IMR-90 (cell line): ENCODE measurements around the gene ZBTB33. TPM values are rescaled to one million over a fixed set of nuclear protein-coding genes. Genes with fewer than 3 reads are reported as not detected.

Experiments used
- ATAC-seq: fragments of 200-7000 bp; cut with Tn5 transposase; 2 replicates; pipeline ENCODE4 v1.9.1; 2020; ENCODE audit warnings: low read depth, mild to moderate bottlenecking, moderate library complexity
- BruUV-seq: library from RNA; stranded (reverse); fragments of 400-500 nt; replicated peaks from 2 replicates; lab custom pipeline; 2021; lab: Mats Ljungman, UMichigan
- CTCF ChIA-PET: fragments of 300-600 bp; formaldehyde crosslinking; extraction: SDS; loops from one replicate; lab custom pipeline; 2021; ENCODE audit warnings: antibody characterized with exemption; lab: Yijun Ruan, JAX
- POLR2A ChIA-PET: fragments of 300-600 bp; sonication (Branson Sonifier 250); formaldehyde crosslinking; loops from one replicate; lab custom pipeline; 2022; ENCODE audit warnings: antibody characterized with exemption; ENCODE audit not compliant: unreplicated experiment; lab: Charles Lee
- DNase-seq: peaks from one replicate; pipeline ENCODE4 v3.0.0; 2013
- H2AFZ ChIP-seq: replicated peaks from 2 replicates; pipeline ENCODE3; 2013; ENCODE audit warnings: low read length, mild to moderate bottlenecking; ENCODE audit not compliant: poor library complexity
- H2AK5ac ChIP-seq: 2 replicates; pipeline ENCODE4 v1.6.1; 2013; ENCODE audit warnings: low read depth, low read length, inconsistent platforms
- H2AK9ac ChIP-seq: replicated peaks from 2 replicates; pipeline ENCODE3; 2013; ENCODE audit warnings: mild to moderate bottlenecking, low read depth, low read length, moderate library complexity; ENCODE audit not compliant: poor library complexity
- H2BK120ac ChIP-seq: 2 replicates; pipeline ENCODE4 v1.6.1; 2013; ENCODE audit warnings: low read depth, low read length, inconsistent platforms
- H2BK15ac ChIP-seq: 3 replicates; pipeline ENCODE4 v1.6.1; 2013; ENCODE audit warnings: low read depth, low read length, inconsistent platforms
- H2BK20ac ChIP-seq: 2 replicates; pipeline ENCODE4 v1.6.1; 2013; ENCODE audit warnings: low read depth, mild to moderate bottlenecking, inconsistent platforms, low read length, moderate library complexity
- H2BK5ac ChIP-seq: 2 replicates; pipeline ENCODE4 v1.6.1; 2013; ENCODE audit warnings: mild to moderate bottlenecking, low read depth, low read length, inconsistent platforms; ENCODE audit not compliant: poor library complexity, severe bottlenecking
- H3K14ac ChIP-seq: replicated peaks from 2 replicates; pipeline ENCODE4 v1.6.1; 2013; ENCODE audit warnings: low read depth, low read length, inconsistent platforms
- H3K18ac ChIP-seq: 2 replicates; pipeline ENCODE4 v1.6.1; 2013; ENCODE audit warnings: low read depth, low read length, control low read depth
- H3K23ac ChIP-seq: 2 replicates; pipeline ENCODE4 v1.6.1; 2013; ENCODE audit warnings: low read depth, low read length, inconsistent platforms
- H3K27ac ChIP-seq: 2 replicates; pipeline ENCODE4 v1.5.1; 2013; ENCODE audit warnings: mild to moderate bottlenecking, control low read depth, low read length; ENCODE audit not compliant: insufficient read depth
- H3K27me3 ChIP-seq: 2 replicates; pipeline ENCODE4 v1.6.1; 2013; ENCODE audit warnings: low read length; ENCODE audit not compliant: control insufficient read depth, insufficient read depth
- H3K36me3 ChIP-seq: 2 replicates; pipeline ENCODE4 v1.6.1; 2013; ENCODE audit warnings: low read length, mixed read lengths; ENCODE audit not compliant: control insufficient read depth, insufficient read depth
- H3K4ac ChIP-seq: 2 replicates; pipeline ENCODE4 v1.6.1; 2013; ENCODE audit warnings: low read depth, low read length, inconsistent platforms
- H3K4me1 ChIP-seq: 2 replicates; pipeline ENCODE4 v1.6.1; 2013; ENCODE audit warnings: low read length, mixed read lengths; ENCODE audit not compliant: control insufficient read depth, insufficient read depth
- H3K4me2 ChIP-seq: 2 replicates; pipeline ENCODE4 v1.6.1; 2013; ENCODE audit warnings: low read depth, mild to moderate bottlenecking, control low read depth, low read length, moderate library complexity
- H3K4me3 ChIP-seq: 2 replicates; pipeline ENCODE4 v1.5.1; 2013; ENCODE audit warnings: low read depth, mild to moderate bottlenecking, control low read depth, low read length, moderate library complexity; ENCODE audit not compliant: insufficient read depth
- H3K56ac ChIP-seq: 2 replicates; pipeline ENCODE4 v1.6.1; 2013; ENCODE audit warnings: low read length, inconsistent platforms; ENCODE audit not compliant: insufficient read depth; ENCODE audit errors: extremely low read depth
- H3K79me1 ChIP-seq, 2 experiments: 2 replicates each; pipeline ENCODE4 v1.6.1; 2013; ENCODE audit warnings: low read length in 2 of 2, inconsistent platforms in 1 of 2, low read depth in 1 of 2
- H3K9ac ChIP-seq: 2 replicates; pipeline ENCODE4 v1.6.1; 2013; ENCODE audit warnings: low read depth, low read length, control low read depth
- H3K9me1 ChIP-seq: 2 replicates; pipeline ENCODE4 v1.6.1; 2013; ENCODE audit warnings: low read length, inconsistent platforms; ENCODE audit not compliant: insufficient read depth
- H3K9me3 ChIP-seq: 2 replicates; pipeline ENCODE4 v1.6.1; 2013; ENCODE audit warnings: low read length; ENCODE audit not compliant: control insufficient read depth, insufficient read depth
- H4K20me1 ChIP-seq: 2 replicates; pipeline ENCODE4 v1.6.1; 2013; ENCODE audit warnings: low read length, inconsistent platforms; ENCODE audit not compliant: insufficient read depth
- H4K5ac ChIP-seq: 2 replicates; pipeline ENCODE4 v1.6.1; 2013; ENCODE audit warnings: mild to moderate bottlenecking, low read depth, low read length, control low read depth
- H4K8ac ChIP-seq, 2 experiments: 2 replicates each; pipeline ENCODE4 v1.6.1; 2013; ENCODE audit warnings: low read depth in 2 of 2, low read length in 2 of 2, control low read depth in 1 of 2, inconsistent platforms in 1 of 2
- H4K91ac ChIP-seq: 2 replicates; pipeline ENCODE4 v1.6.1; 2013; ENCODE audit warnings: low read depth, low read length, inconsistent platforms; ENCODE audit not compliant: insufficient read depth
- BHLHE40 ChIP-seq: fragments of 150-350 bp; IDR thresholded peaks from 2 replicates; pipeline ENCODE4 v1.6.1; 2016; ENCODE audit warnings: mild to moderate bottlenecking, low read depth, low read length
- CEBPB ChIP-seq: IDR thresholded peaks from 2 replicates; pipeline ENCODE4 v1.6.1; 2012; ENCODE audit warnings: low read depth, low read length, improper control_type of control experiment
- CHD1 ChIP-seq: IDR thresholded peaks from 2 replicates; pipeline ENCODE4 v1.6.1; 2012; ENCODE audit warnings: low read depth, low read length, improper control_type of control experiment
- ELK1 ChIP-seq: fragments of 150-350 bp; IDR thresholded peaks from 2 replicates; pipeline ENCODE4 v1.6.1; 2016; ENCODE audit warnings: low read depth, mild to moderate bottlenecking, low read length, moderate library complexity, borderline replicate concordance
- FOS ChIP-seq: fragments of 150-350 bp; IDR thresholded peaks from 2 replicates; pipeline ENCODE4 v1.6.1; 2016; ENCODE audit warnings: low read depth, low read length
- MAFK ChIP-seq: IDR thresholded peaks from 2 replicates; pipeline ENCODE4 v1.6.1; 2012; ENCODE audit warnings: low read depth, low read length, improper control_type of control experiment
- MAZ ChIP-seq: IDR thresholded peaks from 2 replicates; pipeline ENCODE4 v1.6.1; 2012; ENCODE audit warnings: low read depth, mild to moderate bottlenecking, low read length, improper control_type of control experiment, moderate library complexity, borderline replicate concordance
- MXI1 ChIP-seq: IDR thresholded peaks from 2 replicates; pipeline ENCODE4 v1.6.1; 2012; ENCODE audit warnings: low read depth, mild to moderate bottlenecking, low read length, moderate library complexity, borderline replicate concordance
- NFE2L2 ChIP-seq: fragments of 150-350 bp; IDR thresholded peaks from 2 replicates; pipeline ENCODE4 v1.6.1; 2016; ENCODE audit warnings: low read depth, mild to moderate bottlenecking, low read length
- POLR2A ChIP-seq: IDR thresholded peaks from 2 replicates; pipeline ENCODE4 v1.6.1; 2012; ENCODE audit warnings: mild to moderate bottlenecking, low read depth, low read length
- RAD21 ChIP-seq: IDR thresholded peaks from 2 replicates; pipeline ENCODE4 v1.6.1; 2012; ENCODE audit warnings: low read length, improper control_type of control experiment
- RCOR1 ChIP-seq: IDR thresholded peaks from 2 replicates; pipeline ENCODE4 v1.6.1; 2012; ENCODE audit warnings: mild to moderate bottlenecking, low read length, improper control_type of control experiment; ENCODE audit not compliant: insufficient replicate concordance
- RFX5 ChIP-seq: IDR thresholded peaks from 2 replicates; pipeline ENCODE4 v1.8.0; 2012; ENCODE audit warnings: low read depth, mild to moderate bottlenecking, low read length, moderate library complexity
- SMC3 ChIP-seq: fragments of 150-350 bp; IDR thresholded peaks from 2 replicates; pipeline ENCODE4 v1.6.1; 2016; ENCODE audit warnings: low read depth, mild to moderate bottlenecking, antibody characterized with exemption, low read length, moderate library complexity
- USF2 ChIP-seq: fragments of 150-350 bp; IDR thresholded peaks from 2 replicates; pipeline ENCODE4 v1.6.1; 2017; ENCODE audit warnings: mild to moderate bottlenecking, antibody characterized with exemption, low read length, low read depth
- WGBS, 2 experiments: methylation state at CpG; one replicate each; pipeline versions ENCODE4 v1.1.5 to v1.1.7; 2013; ENCODE audit warnings: missing lambda C conversion rate in 2 of 2; ENCODE audit not compliant: insufficient read length in 1 of 2; ENCODE audit errors: extremely low coverage in 2 of 2; 5-methylcytosine and 5-hydroxymethylcytosine counted together
- dilution Hi-C: fragments of 300-500 bp; cut with HindIII; formaldehyde crosslinking; loops from one replicate; pipeline ENCODE4 v1.14.3; 2018; ENCODE audit warnings: low sequenced_read_pairs; ENCODE audit not compliant: unreplicated experiment
- in situ Hi-C: fragments of 300-500 bp; cut with MboI; formaldehyde crosslinking; loops from 3 replicates; pipeline ENCODE4 v1.14.3; 2019; ENCODE audit warnings: low sequenced_read_pairs, inconsistent platforms, mixed read lengths
- intact Hi-C: fragments of 100-400 bp; cut with micrococcal nuclease; formaldehyde crosslinking; loops from 2 replicates; pipeline ENCODE4 v1.10.0; 2022
- polyA plus RNA-seq, 3 experiments: library from polyadenylated mRNA; depleted of rRNA; stranded (reverse); fragments of >200 nt; gene quantifications; 2 replicates each; pipeline ENCODE4 v1.2.3, GENCODE V29; 2012; ENCODE audit warnings: low replicate concordance in 1 of 3
- total RNA-seq: library from RNA; depleted of rRNA; stranded (reverse); fragments of >200 nt; gene quantifications from 2 replicates; pipeline ENCODE4 v1.2.3, GENCODE V29; 2012
- TF ChIP-seq, protein P1 (sequence below): conservative IDR thresholded peaks from 2 replicates; pipeline ENCODE4 v1.5.1; 2012; ENCODE audit warnings: mild to moderate bottlenecking, low read depth, low read length, improper control_type of control experiment

ZBTB33 gene
- total and polyA plus RNA-seq, 2 of the 4 experiments (the other 2 are of a cell fraction), result 3.3 to 16.3 TPM

DNA sequence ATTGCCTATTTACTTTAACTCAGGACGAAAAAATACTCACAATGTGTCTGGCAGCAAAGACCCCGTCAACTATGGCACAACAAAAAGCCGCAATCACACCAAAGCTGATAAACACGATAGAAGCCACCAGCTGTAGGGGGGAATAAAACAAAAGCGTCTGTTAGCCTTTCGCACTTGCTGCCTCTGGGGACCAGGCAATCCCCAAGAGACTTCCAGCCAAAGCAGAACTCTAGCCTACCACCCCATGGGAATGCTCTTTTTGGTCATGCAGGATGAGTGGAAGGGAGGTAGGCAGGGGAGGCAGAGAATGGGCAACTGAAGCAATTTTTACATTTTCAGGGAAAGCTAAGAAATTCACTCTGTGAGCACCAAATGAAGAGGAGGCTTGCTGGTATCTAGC lies 40.6 kb downstream of the ZBTB33 start:
- TF ChIP-seq RCOR1 (no peak), SMC3 (no peak), USF2 (no peak), NFE2L2 (no peak), MAZ (no peak), ELK1 (no peak), FOS (no peak), MAFK (no peak), RAD21 (no peak), BHLHE40 (no peak), CHD1 (no peak), CEBPB (no peak), POLR2A (no peak), RFX5 (no peak), MXI1 (no peak)
- TF ChIP-seq, protein P1, sequence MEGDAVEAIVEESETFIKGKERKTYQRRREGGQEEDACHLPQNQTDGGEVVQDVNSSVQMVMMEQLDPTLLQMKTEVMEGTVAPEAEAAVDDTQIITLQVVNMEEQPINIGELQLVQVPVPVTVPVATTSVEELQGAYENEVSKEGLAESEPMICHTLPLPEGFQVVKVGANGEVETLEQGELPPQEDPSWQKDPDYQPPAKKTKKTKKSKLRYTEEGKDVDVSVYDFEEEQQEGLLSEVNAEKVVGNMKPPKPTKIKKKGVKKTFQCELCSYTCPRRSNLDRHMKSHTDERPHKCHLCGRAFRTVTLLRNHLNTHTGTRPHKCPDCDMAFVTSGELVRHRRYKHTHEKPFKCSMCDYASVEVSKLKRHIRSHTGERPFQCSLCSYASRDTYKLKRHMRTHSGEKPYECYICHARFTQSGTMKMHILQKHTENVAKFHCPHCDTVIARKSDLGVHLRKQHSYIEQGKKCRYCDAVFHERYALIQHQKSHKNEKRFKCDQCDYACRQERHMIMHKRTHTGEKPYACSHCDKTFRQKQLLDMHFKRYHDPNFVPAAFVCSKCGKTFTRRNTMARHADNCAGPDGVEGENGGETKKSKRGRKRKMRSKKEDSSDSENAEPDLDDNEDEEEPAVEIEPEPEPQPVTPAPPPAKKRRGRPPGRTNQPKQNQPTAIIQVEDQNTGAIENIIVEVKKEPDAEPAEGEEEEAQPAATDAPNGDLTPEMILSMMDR, result no peak
- no CpG with 5 or more reads among the region's 6 CpGs for WGBS, 2 experiments

More for the DNA sequence above, 40.6 kb downstream of the ZBTB33 start:
- ChIA-PET POLR2A (no interaction called here), CTCF (no interaction called here)
- no peak overlapping the region for H2BK20ac ChIP-seq
- H3K23ac ChIP-seq, result no peak overlapping the region
- H4K20me1 ChIP-seq, result no peaks in the 10 kb centered on the region
- ATAC-seq (no peak), DNase-seq (no peak)
- H3K9me3 ChIP-seq, result no peaks in the 10 kb centered on the region
- no peak overlapping the region for H3K27ac ChIP-seq
- H2BK15ac ChIP-seq, result no peak overlapping the region
- H4K5ac ChIP-seq, result no peak overlapping the region
- no peak overlapping the region for H3K9ac ChIP-seq
- H3K4ac ChIP-seq, result no peak overlapping the region
- no peaks in the 10 kb centered on the region for H3K9me1 ChIP-seq
- H3K14ac ChIP-seq, result no peak overlapping the region
- no peak overlapping the region for H4K91ac ChIP-seq
- no peak overlapping the region for H3K18ac ChIP-seq
- no peak overlapping the region for H2BK120ac ChIP-seq
- no peaks in the 10 kb centered on the region for H3K36me3 ChIP-seq
- no peak overlapping the region for H3K4me3 ChIP-seq
- no peak overlapping the region for H3K56ac ChIP-seq
- no peak overlapping the region for H2AFZ ChIP-seq
- in situ Hi-C loops, result no loop called here
- H2BK5ac ChIP-seq, result no peak overlapping the region
- H2AK9ac ChIP-seq, result no peak overlapping the region
- H3K4me1 ChIP-seq, result no peaks in the 10 kb centered on the region
- BruUV-seq, result no TSS peak
- intact Hi-C loops, result no loop called here
- no peaks in the 10 kb centered on the region for H3K79me1 ChIP-seq
- no peak overlapping the region for H3K4me2 ChIP-seq
- H2AK5ac ChIP-seq, result no peak overlapping the region
- H3K27me3 ChIP-seq, result peaks cover 2% of the 10 kb centered on the region; the same call in 1 of the 2 replicates
- no peak overlapping the region for H4K8ac ChIP-seq
- dilution Hi-C loops, result no loop called here
